GM21526 (cell line): ENCODE results near the gene CNTN4.

Source experiments
- ATAC-seq: cut with Tn5 transposase; IDR thresholded peaks from one replicate; pipeline ENCODE4 v1.9.1; 2021; ENCODE audit warnings: moderate library complexity; ENCODE audit not compliant: unreplicated experiment, low FRiP score

CNTN4 gene

DNA sequence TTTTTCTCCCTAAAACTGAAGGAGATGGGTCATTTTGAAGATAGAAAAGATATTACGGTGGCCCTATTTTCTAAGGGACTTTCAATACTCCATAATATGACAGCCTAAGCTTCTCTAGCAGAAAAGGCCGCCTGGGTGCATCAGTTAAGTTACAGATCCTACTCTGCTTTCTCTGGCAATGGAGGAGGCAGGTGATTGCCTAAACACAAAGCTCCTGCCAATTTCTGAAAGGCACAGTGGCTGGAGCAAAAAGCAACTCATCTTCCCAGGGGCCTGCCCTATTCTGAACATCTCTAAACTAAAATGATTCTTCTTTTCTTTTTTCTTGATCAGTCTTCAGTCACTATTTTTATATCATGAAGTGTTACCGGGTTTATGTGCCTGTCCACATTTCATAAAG, 276.7 kb downstream of the CNTN4 start:
- ATAC-seq: no peak

DNA sequence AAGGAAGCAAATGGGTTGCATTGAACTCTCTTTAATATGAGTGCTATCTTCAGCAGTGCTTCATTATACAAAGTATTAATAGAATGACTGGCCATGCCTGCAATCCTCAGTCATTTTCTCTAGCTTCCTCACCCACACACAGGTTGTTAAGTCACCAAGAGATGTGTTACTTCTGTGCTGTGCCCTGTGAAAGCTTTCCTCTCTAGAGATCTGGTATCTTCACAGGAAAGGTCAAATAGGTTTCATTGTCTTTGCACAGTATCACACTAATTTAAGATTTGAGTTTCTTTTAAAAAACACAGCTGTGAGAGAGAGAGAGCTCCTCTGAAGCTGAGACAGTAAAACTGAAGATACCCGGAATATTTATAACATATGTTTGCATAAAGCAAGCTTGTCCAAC, 278.6 kb downstream of the CNTN4 start:
- ATAC-seq: no peak

- no peak for ATAC-seq
Measured at GRCh38 chr3:2390926-2391532, 292.4 kb downstream of the CNTN4 start.

DNA sequence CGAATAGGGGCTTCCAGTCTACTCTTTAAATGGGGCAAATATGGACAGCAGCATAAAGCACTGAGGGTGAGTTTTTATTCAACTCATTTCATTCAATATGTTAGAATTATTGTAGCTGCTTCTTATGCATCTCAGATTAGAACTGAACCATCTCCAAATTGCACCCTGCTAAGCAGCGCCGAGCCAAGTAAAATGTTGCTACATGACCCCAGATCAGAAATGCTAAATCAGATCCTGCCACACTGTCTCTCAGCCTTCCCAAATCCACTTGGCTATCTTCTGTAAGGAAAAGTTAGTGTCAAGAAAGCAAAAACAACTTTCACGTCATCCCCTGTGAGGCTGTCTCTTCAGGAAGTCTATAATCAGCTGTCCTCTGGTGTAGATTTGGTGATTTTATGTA, 293.2 kb downstream of the CNTN4 start:
- no peak for ATAC-seq

- ATAC-seq: no peak
Measured at GRCh38 chr3:2392981-2393380, 294.3 kb downstream of the CNTN4 start.

DNA sequence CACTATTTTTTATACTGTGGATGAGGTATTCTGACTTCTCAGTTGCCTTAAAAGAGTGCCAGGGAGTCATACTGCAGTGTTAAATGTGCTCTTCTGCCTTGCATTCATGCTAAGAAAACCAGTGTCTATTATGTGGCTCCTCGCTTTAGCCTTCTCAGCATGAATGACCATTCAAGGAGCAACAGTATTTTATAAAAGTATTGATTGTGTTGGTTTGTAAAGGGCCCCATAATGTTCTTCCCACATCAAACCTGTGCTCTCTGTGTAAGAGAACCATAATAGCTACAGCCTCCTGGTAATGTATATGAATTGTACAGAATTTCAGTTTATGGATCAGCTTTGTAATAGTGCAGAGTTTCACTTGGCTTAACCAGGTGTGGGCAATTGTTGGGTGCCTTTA, 316.4 kb downstream of the CNTN4 start:
- no peak for ATAC-seq

DNA sequence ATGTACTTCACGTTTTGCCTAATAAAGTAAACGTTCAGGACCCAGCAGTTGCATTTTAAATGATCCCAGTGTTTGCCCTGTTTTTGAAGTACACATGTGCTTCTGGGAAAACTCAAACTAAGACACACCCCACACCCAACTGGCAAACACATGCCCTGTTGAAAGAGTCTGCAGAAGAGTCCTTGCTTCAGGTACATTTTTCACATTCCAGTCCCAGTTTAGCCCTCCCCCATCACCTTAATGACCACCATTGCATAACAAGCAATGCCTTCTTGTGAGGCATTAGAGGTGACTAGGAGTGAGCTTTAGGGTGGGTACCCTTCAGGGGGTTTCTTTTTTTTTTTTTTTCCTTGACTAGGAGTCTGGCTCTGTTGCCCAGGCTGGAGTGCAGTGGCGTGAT, 322.3 kb downstream of the CNTN4 start:
- ATAC-seq: no peak

DNA sequence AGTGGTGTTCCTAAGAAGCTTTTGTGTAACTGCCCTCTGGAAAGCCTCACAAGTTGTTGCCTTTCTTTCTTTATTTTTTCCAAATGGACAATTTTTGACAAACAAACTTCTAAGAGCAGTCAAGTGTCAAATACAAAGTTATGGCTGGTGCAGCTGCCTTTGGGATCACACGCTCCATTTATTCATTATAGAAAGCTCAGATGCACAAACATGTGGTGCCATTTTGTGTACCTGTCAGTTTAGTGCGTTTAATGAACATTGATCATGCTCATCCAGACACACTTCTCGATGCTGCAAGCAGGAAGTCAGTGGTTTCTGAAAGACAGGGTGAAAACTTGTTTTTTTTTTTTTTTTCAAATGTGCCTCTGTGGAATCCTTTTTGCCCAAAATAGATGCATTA, 324.5 kb downstream of the CNTN4 start:
- ATAC-seq: no peak

- ATAC-seq: no peak
Measured at GRCh38 chr3:2441558-2441957, 342.9 kb downstream of the CNTN4 start.

DNA sequence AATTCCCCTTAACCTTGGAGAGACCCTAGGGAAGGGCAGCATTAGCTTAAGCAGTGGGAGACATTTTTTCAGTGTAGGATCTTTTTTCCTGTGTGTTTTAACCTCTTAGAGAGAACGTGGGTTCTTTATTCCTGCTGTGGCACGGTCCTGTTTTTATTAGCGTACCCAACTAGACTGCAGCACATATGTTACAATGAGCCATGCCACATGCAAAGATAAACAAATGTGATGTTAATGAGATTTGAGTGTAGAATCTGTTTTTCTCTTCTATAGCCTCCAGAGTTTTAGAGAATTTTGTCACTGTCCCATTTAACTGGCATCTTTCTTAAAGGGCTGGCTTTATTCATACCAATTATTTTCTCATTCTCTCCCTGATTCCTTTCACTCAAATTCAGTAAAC, 347.5 kb downstream of the CNTN4 start:
- ATAC-seq: no peak

- ATAC-seq: no peak
Measured at GRCh38 chr3:2452249-2452648, 353.6 kb downstream of the CNTN4 start.

GRCh38 chr3:2454865-2455264, 356.2 kb downstream of the CNTN4 start:
- no peak for ATAC-seq

DNA sequence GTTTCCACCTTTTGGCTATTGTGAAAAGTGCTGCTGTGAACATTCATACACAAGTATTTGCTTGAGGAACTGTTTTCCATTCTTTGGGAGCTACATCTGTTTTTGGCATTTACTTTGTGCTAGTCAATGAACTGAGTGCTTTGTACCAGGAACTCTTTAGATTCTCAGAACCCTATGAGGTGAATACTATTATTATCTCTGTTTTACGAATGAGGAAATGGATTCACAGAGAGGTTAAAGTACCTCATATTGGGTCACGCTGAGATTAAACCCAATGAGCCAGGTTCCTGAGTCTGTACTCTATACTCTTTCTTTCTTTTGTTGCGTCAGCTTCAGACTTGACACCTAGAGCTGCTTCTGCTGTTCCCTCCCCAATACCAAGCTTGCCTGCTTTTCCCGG, 358.1 kb downstream of the CNTN4 start:
- no peak for ATAC-seq

- no peak for ATAC-seq
Measured at GRCh38 chr3:2458816-2459215, 360.1 kb downstream of the CNTN4 start.

DNA sequence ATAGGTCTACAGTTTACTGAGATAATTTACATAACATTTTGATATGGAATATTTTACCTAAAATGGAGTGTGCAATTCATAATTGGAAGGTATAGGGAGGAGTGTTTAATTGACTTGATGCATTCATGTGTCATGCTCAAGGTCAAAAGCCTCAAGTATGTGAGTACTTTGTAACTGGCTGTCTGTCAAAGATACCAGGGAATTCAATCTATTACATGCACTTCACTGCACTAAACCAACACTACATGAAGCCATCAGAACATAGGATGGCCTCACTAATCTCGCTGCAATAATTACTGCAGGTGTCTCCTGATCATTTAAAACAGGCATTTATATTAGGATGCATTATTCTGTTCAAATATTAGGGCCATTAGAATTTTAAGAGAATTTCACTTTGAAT, 367.2 kb downstream of the CNTN4 start:
- no peak for ATAC-seq

- ATAC-seq: no peak
Measured at GRCh38 chr3:2468816-2469215, 370.1 kb downstream of the CNTN4 start.

DNA sequence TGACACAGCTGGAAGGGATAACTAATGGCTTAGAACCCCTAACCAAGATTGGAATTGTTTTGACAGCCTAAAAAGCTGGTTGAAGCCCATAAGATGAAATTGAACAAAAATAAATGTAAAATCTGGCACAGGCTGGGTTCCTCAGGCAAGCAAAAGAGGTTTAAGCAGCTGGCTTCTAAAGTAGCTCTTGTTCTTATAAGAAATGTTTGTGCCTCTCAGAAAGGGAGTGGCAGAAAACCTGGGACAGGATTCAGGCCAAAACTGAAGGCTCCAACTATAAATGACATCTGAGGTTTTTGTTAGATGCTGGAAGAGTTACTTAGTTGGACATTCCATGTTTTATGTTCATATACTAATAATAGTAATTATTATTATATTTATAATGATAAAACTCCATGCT, 378.3 kb downstream of the CNTN4 start:
- no peak for ATAC-seq

GRCh38 chr3:2477620-2478019, 379.0 kb downstream of the CNTN4 start:
- ATAC-seq: no peak

DNA sequence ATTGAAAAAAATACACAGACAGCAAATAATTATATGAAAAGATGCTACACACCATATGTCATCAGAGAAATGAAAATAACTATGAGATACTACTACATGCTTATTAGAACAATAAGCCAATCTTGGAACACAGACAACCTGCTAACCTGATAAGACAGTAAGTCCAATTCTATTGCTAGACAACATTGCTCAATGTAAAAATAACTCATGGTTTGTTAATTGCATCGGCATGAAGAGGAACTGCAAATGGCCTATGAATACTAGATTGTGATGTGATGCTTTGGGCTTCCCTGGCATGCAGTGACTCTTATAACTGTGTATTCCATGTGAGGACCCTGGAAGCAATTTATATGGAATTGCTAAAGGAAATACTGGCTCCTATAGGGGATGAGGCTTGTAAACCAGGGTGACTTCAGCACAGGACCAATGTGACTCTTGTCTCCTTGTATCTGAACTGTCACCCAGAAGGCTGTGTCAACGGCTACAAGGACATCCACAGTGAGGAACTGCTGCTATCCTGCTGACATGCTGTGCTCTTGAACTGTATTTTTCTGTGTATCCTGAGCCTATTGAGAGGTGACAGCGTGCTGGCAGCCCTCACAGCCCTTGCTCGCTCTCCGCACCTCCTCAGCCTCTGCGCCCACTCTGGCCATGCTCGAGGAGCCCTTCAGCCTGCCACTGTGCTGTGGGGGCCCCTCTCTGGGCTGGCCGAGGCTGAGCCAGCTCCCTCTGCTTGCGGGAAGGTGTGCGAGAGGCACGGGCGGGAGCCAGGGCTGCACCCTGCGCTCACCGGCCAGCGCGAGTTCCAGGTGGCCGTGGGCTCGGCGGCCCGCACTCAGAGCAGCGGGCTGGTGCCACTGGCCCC, 385.7 kb downstream of the CNTN4 start:
- ATAC-seq: no peak

DNA sequence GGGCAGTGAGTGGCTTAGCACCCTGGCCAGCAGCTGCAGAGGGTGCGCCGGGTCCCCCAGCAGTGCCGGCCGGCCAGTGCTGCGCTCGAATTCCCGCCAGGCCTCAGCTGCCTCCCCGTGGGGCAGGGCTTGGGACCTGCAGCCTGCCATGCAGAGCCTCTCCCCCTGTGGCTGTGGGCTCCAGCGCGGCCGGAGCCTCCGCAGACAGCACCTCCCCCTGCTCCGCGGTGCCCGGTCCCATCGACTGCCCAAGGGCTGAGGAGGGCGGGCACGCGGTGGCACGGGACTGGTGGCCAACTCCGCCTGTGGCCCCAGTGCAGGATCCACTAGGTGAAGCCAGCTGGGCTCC, 386.3 kb downstream of the CNTN4 start:
- no peak for ATAC-seq

DNA sequence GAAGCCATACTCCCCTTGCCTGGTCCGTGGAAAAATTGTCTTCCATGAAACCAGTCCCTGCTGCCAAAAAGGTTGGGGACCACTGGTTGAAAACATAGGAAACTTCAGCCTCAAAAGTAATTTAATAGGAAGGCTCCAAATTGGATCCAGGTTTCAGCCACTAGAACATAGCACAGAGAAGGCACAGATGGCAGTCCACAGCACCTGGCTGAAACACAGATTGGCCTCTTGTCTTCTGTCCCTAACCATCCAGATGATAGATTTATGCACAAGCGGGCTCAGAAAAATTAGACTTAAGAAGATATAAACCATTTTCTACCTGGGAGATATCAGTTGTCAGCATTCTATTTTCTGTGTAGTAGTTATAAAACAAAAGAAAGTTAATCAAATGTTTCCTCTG, 397.1 kb downstream of the CNTN4 start:
- ATAC-seq: no peak

DNA sequence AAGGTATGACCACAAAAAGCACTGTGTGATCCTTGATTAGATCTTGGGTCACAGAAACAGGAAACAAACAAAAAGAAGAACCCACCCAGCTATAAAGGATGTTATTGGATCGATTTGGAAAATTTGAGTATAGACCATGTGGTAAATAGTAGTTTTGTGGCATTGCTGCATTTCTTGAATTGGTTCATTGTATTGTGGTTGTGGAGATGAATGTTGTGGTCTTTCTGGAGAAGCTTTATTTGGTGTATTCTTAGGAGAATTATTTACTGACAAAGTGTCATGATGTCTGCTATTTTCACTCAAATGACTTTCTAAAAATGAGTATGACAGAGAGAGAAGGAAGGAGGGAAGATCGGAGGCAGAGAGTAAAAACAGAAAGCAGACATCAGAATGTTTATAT, 406.2 kb downstream of the CNTN4 start:
- ATAC-seq: no peak
